GM12878 (cell line): ENCODE results near the gene GBP6. TPM values are rescaled to one million over a fixed set of nuclear protein-coding genes. Genes with fewer than 3 reads are reported as not detected.
A peak's percentile ranks its signal among the peaks of the same experiment; 100 is the strongest.

Source experiments
- ATAC-seq: fragments of 200-7000 bp; cut with Tn5 transposase; 3 replicates; pipeline ENCODE4 v1.9.1; 2020; ENCODE audit warnings: mild to moderate bottlenecking, moderate library complexity
- BruUV-seq: library from RNA; stranded (reverse); fragments of 400-500 nt; replicated peaks from 2 replicates; lab custom pipeline; 2021; lab: Mats Ljungman, UMichigan
- CTCF ChIA-PET: fragments of 300-600 bp; sonication (Branson Sonifier 250); formaldehyde crosslinking; extraction: SDS; loops from one replicate; lab custom pipeline; 2021; ENCODE audit warnings: inconsistent platforms; lab: Yijun Ruan, JAX
- POLR2A ChIA-PET: fragments of 350-600 bp; formaldehyde crosslinking; extraction: SDS; loops from one replicate; lab custom pipeline; 2021; ENCODE audit warnings: inconsistent platforms; lab: Charles Lee
- RAD21 ChIA-PET: fragments of 300-600 bp; sonication (Branson Sonifier 250); formaldehyde crosslinking; loops from one replicate; lab custom pipeline; 2023; ENCODE audit warnings: antibody characterized with exemption; ENCODE audit not compliant: unreplicated experiment; lab: Charles Lee
- SMC1A ChIA-PET: fragments of 300-600 bp; sonication (Branson Sonifier 250); formaldehyde crosslinking; loops from one replicate; lab custom pipeline; 2023; ENCODE audit not compliant: unreplicated experiment, uncharacterized antibody; lab: Charles Lee
- DNase-seq: peaks from one replicate; pipeline ENCODE4 v3.0.0-alpha.2; 2011; ENCODE audit warnings: low read depth, low spot score
- FAIRE-seq: peaks from 3 replicates; lab custom pipeline; 2011; peaks lifted over from hg19 to GRCh38; lab: Jason Lieb, UNC
- H2AFZ ChIP-seq: 2 replicates; pipeline ENCODE4 v1.6.0; 2011; ENCODE audit warnings: low read depth, low read length, control low read depth; ENCODE audit not compliant: control insufficient read depth
- H3K27ac ChIP-seq: 2 replicates; pipeline ENCODE4 v1.5.1; 2011; ENCODE audit warnings: control low read depth; ENCODE audit not compliant: control insufficient read depth, insufficient read depth
- H3K27me3 ChIP-seq, 2 experiments: replicated peaks in 1 of 2; 2 replicates each; pipeline versions ENCODE4 v1.6.0 to v1.6.1; 2011; ENCODE audit warnings: low read length in 1 of 2; ENCODE audit not compliant: control insufficient read depth in 2 of 2, insufficient read depth in 2 of 2
- H3K36me3 ChIP-seq, 2 experiments: 2 replicates each; pipeline ENCODE4 v1.5.1; 2011; ENCODE audit warnings: low read length in 1 of 2; ENCODE audit not compliant: control insufficient read depth in 2 of 2, insufficient read depth in 2 of 2
- H3K4me1 ChIP-seq: 2 replicates; pipeline ENCODE4 v1.6.1; 2011; ENCODE audit warnings: mild to moderate bottlenecking, low read length, moderate library complexity, mixed read lengths; ENCODE audit not compliant: control insufficient read depth, insufficient read depth
- H3K4me2 ChIP-seq: 2 replicates; pipeline ENCODE4 v1.6.0; 2011; ENCODE audit warnings: control low read depth; ENCODE audit not compliant: control insufficient read depth, insufficient read depth
- H3K4me3 ChIP-seq: fragments of 200-600 bp; sonication (generic); 2 replicates; pipeline ENCODE4 v1.5.1; 2016
- H3K79me2 ChIP-seq: 2 replicates; pipeline ENCODE4 v1.6.0; 2011; ENCODE audit warnings: low read length; ENCODE audit not compliant: control insufficient read depth, insufficient read depth
- H3K9ac ChIP-seq: 2 replicates; pipeline ENCODE4 v1.8.0; 2011; ENCODE audit warnings: low read length, control low read depth, mixed read lengths; ENCODE audit not compliant: control insufficient read depth, insufficient read depth
- H3K9me3 ChIP-seq: replicated peaks from 3 replicates; pipeline ENCODE4 v1.5.1; 2011; ENCODE audit warnings: mild to moderate bottlenecking, low read length; ENCODE audit not compliant: control insufficient read depth, insufficient read depth
- H4K20me1 ChIP-seq: 2 replicates; pipeline ENCODE4 v1.6.0; 2011; ENCODE audit not compliant: control insufficient read depth, insufficient read depth
- ATF7 ChIP-seq: fragments of 450-650 bp; IDR thresholded peaks from 2 replicates; pipeline ENCODE4 v1.6.1; 2016; ENCODE audit warnings: low read depth, mild to moderate bottlenecking
- BCLAF1 ChIP-seq: fragments of 450-650 bp; IDR thresholded peaks from 2 replicates; pipeline ENCODE4 v1.6.1; 2017; ENCODE audit warnings: antibody characterized with exemption, mild to moderate bottlenecking, moderate library complexity
- BHLHE40 ChIP-seq, 2 experiments: fragments of 450-650 bp in 1 of 2; IDR thresholded peaks; 2 replicates each; pipeline ENCODE4 v1.6.1; 2011 to 2017; ENCODE audit warnings: low read depth in 2 of 2, borderline replicate concordance in 1 of 2, improper control_type of control experiment in 1 of 2, low read length in 1 of 2, mild to moderate bottlenecking in 1 of 2
- BMI1 ChIP-seq: fragments of 450-650 bp; IDR thresholded peaks from 2 replicates; pipeline ENCODE4 v1.6.1; 2016; ENCODE audit warnings: mild to moderate bottlenecking, moderate library complexity, borderline replicate concordance
- IKZF1 ChIP-seq: fragments of 450-650 bp; conservative IDR thresholded peaks from 2 replicates; pipeline ENCODE4 v1.6.1; 2017; ENCODE audit warnings: antibody characterized with exemption, mild to moderate bottlenecking
- MTA2 ChIP-seq: fragments of 450-650 bp; IDR thresholded peaks from 2 replicates; pipeline ENCODE4 v1.6.1; 2016; ENCODE audit warnings: low read depth, mild to moderate bottlenecking, moderate library complexity
- MYB ChIP-seq: fragments of 150-350 bp; IDR thresholded peaks from 2 replicates; pipeline ENCODE4 v1.6.1; 2014; ENCODE audit warnings: mild to moderate bottlenecking, low read depth, low read length, borderline replicate concordance
- NFYA ChIP-seq: IDR thresholded peaks from 2 replicates; pipeline ENCODE4 v1.6.1; 2011; ENCODE audit warnings: low read depth, mild to moderate bottlenecking, low read length, improper control_type of control experiment, borderline replicate concordance
- NR2F1 ChIP-seq: fragments of 450-650 bp; conservative IDR thresholded peaks from 2 replicates; pipeline ENCODE4 v1.6.1; 2017; ENCODE audit warnings: mild to moderate bottlenecking
- POU2F2 ChIP-seq: IDR thresholded peaks from 3 replicates; pipeline ENCODE4 v1.6.1; 2011; ENCODE audit warnings: low read depth, mild to moderate bottlenecking, low read length, borderline replicate concordance
- ZNF217 ChIP-seq: fragments of 450-650 bp; IDR thresholded peaks from 2 replicates; pipeline ENCODE4 v1.6.1; 2017; ENCODE audit warnings: antibody characterized with exemption, mild to moderate bottlenecking
- ZNF384 ChIP-seq: IDR thresholded peaks from 2 replicates; pipeline ENCODE4 v1.6.1; 2012; ENCODE audit warnings: low read depth, mild to moderate bottlenecking, low read length, improper control_type of control experiment, borderline replicate concordance
- ZSCAN29 ChIP-seq: fragments of 450-650 bp; IDR thresholded peaks from 2 replicates; pipeline ENCODE4 v1.6.1; 2017; ENCODE audit warnings: mild to moderate bottlenecking, moderate library complexity
- WGBS: methylation state at CpG from one replicate; pipeline ENCODE4 v1.1.6; 2016; ENCODE audit warnings: low lambda C conversion rate; ENCODE audit not compliant: insufficient replicate concordance, insufficient coverage; ENCODE audit errors: missing lambda C conversion rate; 5-methylcytosine and 5-hydroxymethylcytosine counted together
- in situ Hi-C: fragments of 300-500 bp; cut with MboI; formaldehyde crosslinking; loops from 9 replicates; pipeline ENCODE4 v1.14.3; 2018; ENCODE audit warnings: mixed read lengths
- intact Hi-C: fragments of 100-400 bp; cut with micrococcal nuclease; formaldehyde crosslinking; loops from one replicate; pipeline ENCODE4 v1.14.2; 2022; ENCODE audit not compliant: unreplicated experiment
- polyA plus RNA-seq, 11 experiments: library from polyadenylated mRNA; depleted of rRNA in 4 of 11; unstranded in 6 of 11; stranded (reverse) in 5 of 11; fragments of >200 nt; fragmentation: Nextera tagmentation in 4 of 11; fragmentation: Illumina TruSeq in 1 of 11; extraction: Ambion mirVana in 4 of 11; extraction: Trizol in 1 of 11; gene quantifications; 1 replicate in 1 of 11; 2 replicates in 10 of 11; pipeline versions ENCODE4 v1.2.1 to v1.2.3, GENCODE V29; 2011 to 2016; ENCODE audit warnings: inconsistent platforms in 2 of 11, missing spikeins in 2 of 11, low read depth in 1 of 11
- total RNA-seq, 4 experiments: library from RNA; depleted of rRNA in 3 of 4; stranded (reverse); fragments of >200 nt in 3 of 4; fragmentation: Illumina TruSeq in 1 of 4; extraction: Trizol in 1 of 4; gene quantifications; 2 replicates each; pipeline versions ENCODE4 v1.2.1 to v1.2.3, GENCODE V29; 2013 to 2021
- TF ChIP-seq, protein P1 (sequence below): fragments of 450-650 bp; IDR thresholded peaks from 2 replicates; pipeline ENCODE4 v1.6.1; 2017; ENCODE audit warnings: low read depth, mild to moderate bottlenecking, moderate library complexity

The GBP6 gene
- total and polyA plus RNA-seq, 10 of the 15 experiments (the other 5 are each of a cell fraction or from before 2014, with no cell fraction given): 0.03 to 2.7 (median 0.05) TPM; not detected in 6

GRCh38 chr1:89350298-89350697 lies 13.6 kb upstream of the GBP6 start:
- intact Hi-C loops: loop anchor here (2.0 kb wide), 1 partner anchor 149 kb away; no protein-coding TSS in a partner anchor
- Histone ChIP-seq H3K9ac (no peak overlapping the region), H3K27me3 (peaks cover 0 to 3% of the 10 kb centered on the region in 2 experiments; a peak in 2 of 4 replicates), H3K36me3 (no peaks in the 10 kb centered on the region), H3K4me1 (no peaks in the 10 kb centered on the region), H3K27ac (no peak overlapping the region), H2AFZ (no peak overlapping the region), H4K20me1 (no peaks in the 10 kb centered on the region), H3K4me2 (no peak overlapping the region), H3K79me2 (no peaks in the 10 kb centered on the region), H3K9me3 (no peaks in the 10 kb centered on the region), H3K4me3 (no peak overlapping the region)
- ChIA-PET POLR2A (no interaction called here), SMC1A (no interaction called here), CTCF (interaction anchor here (0.7 kb wide), 1 partner anchor 9 kb away, joined by 3 read pairs; no protein-coding TSS in a partner anchor), RAD21 (no interaction called here)
- BruUV-seq: no TSS peak
- in situ Hi-C loops: no loop called here
- no peak for FAIRE-seq
- ATAC-seq: peak; percentile 74
- 71% methylated on average over 2 of the region's 2 CpGs for WGBS
- TF ChIP-seq, protein P1, sequence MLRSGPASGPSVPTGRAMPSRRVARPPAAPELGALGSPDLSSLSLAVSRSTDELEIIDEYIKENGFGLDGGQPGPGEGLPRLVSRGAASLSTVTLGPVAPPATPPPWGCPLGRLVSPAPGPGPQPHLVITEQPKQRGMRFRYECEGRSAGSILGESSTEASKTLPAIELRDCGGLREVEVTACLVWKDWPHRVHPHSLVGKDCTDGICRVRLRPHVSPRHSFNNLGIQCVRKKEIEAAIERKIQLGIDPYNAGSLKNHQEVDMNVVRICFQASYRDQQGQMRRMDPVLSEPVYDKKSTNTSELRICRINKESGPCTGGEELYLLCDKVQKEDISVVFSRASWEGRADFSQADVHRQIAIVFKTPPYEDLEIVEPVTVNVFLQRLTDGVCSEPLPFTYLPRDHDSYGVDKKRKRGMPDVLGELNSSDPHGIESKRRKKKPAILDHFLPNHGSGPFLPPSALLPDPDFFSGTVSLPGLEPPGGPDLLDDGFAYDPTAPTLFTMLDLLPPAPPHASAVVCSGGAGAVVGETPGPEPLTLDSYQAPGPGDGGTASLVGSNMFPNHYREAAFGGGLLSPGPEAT: peak; percentile 55; the same call in 1 of the 2 replicates
- TF ChIP-seq IKZF1 (peak; percentile 51; the same call in 1 of the 2 replicates), BCLAF1 (no peak), ATF7 (peak; percentile 54; the same call in 1 of the 2 replicates), BMI1 (0 out of 2 replicates have a peak, but pooled peaks have one; percentile 35), ZSCAN29 (0 out of 2 replicates have a peak, but pooled peaks have one; percentile 31), MYB (no peak), ZNF217 (0 out of 2 replicates have a peak, but pooled peaks have one; percentile 66), NR2F1 (peak; percentile 71), NFYA (no peak), MTA2 (peak; percentile 85; the same call in 1 of the 2 replicates), POU2F2 (peak; percentile 54; the same call in 1 of the 3 replicates), BHLHE40 (IDR thresholded peaks at IDR 0.05; ENCODE audit: borderline replicate concordance in 1 of 2, low read depth in 2 of 2, low read length in 1 of 2) (peak in 1 of 2 experiments; percentile 31; a peak in 1 of 4 replicates), ZNF384 (no peak)
- no peak for DNase-seq
